Endodermal cell (in vitro differentiated cells): ENCODE measurements around the gene SYNJ2. TPM values are rescaled to one million over a fixed set of nuclear protein-coding genes. Genes with fewer than 3 reads are reported as not detected.
A peak's percentile ranks its signal among the peaks of the same experiment; 100 is the strongest.

Experiments
- DNase-seq: peaks from one replicate; pipeline ENCODE4 v3.0.0-alpha.2; 2017
- H3K27ac ChIP-seq: 2 replicates; pipeline ENCODE4 v1.5.1; 2013; ENCODE audit warnings: mild to moderate bottlenecking, low read depth, low read length, moderate library complexity
- H3K27me3 ChIP-seq: 2 replicates; pipeline ENCODE4 v1.6.1; 2013; ENCODE audit warnings: mild to moderate bottlenecking, low read length, moderate library complexity; ENCODE audit not compliant: insufficient read depth, control insufficient read depth, poor library complexity, severe bottlenecking
- H3K36me3 ChIP-seq: 2 replicates; pipeline ENCODE4 v1.7.0; 2013; ENCODE audit warnings: mild to moderate bottlenecking, low read length, moderate library complexity; ENCODE audit not compliant: control insufficient read depth, insufficient read depth
- H3K4me1 ChIP-seq: one replicate; pipeline ENCODE4 v1.7.0; 2013; ENCODE audit warnings: low read length; ENCODE audit not compliant: control insufficient read depth, insufficient read depth
- H3K4me3 ChIP-seq: 2 replicates; pipeline ENCODE4 v1.5.1; 2013; ENCODE audit warnings: mild to moderate bottlenecking, low read length, moderate library complexity
- H3K9ac ChIP-seq: 2 replicates; pipeline ENCODE4 v1.6.1; 2013; ENCODE audit warnings: mild to moderate bottlenecking, low read length, moderate library complexity; ENCODE audit not compliant: poor library complexity, severe bottlenecking; ENCODE audit errors: extremely low read depth
- H3K9me3 ChIP-seq: 2 replicates; pipeline ENCODE4 v1.6.1; 2013; ENCODE audit warnings: mild to moderate bottlenecking, low read length, moderate library complexity; ENCODE audit not compliant: control insufficient read depth
- H3K27ac Mint-ChIP-seq: 2 replicates; pipeline ENCODE4 v1.8.0; 2020; ENCODE audit warnings: mixed read lengths
- H3K27me3 Mint-ChIP-seq: 2 replicates; pipeline ENCODE4 v1.8.0; 2021; ENCODE audit warnings: mild to moderate bottlenecking, mixed read lengths; ENCODE audit not compliant: insufficient read depth
- H3K36me3 Mint-ChIP-seq: 2 replicates; pipeline ENCODE4 v1.8.0; 2020; ENCODE audit warnings: low read depth, mixed read lengths
- H3K4me1 Mint-ChIP-seq: 2 replicates; pipeline ENCODE4 v1.8.0; 2020; ENCODE audit warnings: mixed read lengths
- H3K4me3 Mint-ChIP-seq: 2 replicates; pipeline ENCODE4 v1.8.0; 2020; ENCODE audit warnings: mild to moderate bottlenecking, moderate library complexity, mixed read lengths
- H3K9me3 Mint-ChIP-seq: 2 replicates; pipeline ENCODE4 v1.8.0; 2020; ENCODE audit warnings: mild to moderate bottlenecking, mixed read lengths
- CTCF ChIP-seq: fragments of 200-600 bp; sonication (generic); conservative IDR thresholded peaks from 2 replicates; pipeline ENCODE4 v1.5.0; 2021; ENCODE audit warnings: antibody characterized with exemption, mild to moderate bottlenecking
- WGBS, 2 experiments: methylation state at CpG; one replicate each; pipeline versions ENCODE4 v1.1.5 to v1.1.7; 2013; ENCODE audit warnings: missing lambda C conversion rate in 2 of 2, mixed read lengths in 1 of 2; ENCODE audit not compliant: insufficient coverage in 1 of 2, insufficient read length in 1 of 2; 5-methylcytosine and 5-hydroxymethylcytosine counted together
- total RNA-seq, 2 donors: library from RNA; stranded (reverse); fragmentation: NEBNext Ultra II Directional in 1 of 2; extraction: Animal tissue kit (Norgen Biotek cat#: 25700) in 1 of 2; gene quantifications; 2 replicates in 1 of 2; 3 replicates in 1 of 2; pipeline ENCODE4 v1.2.1, GENCODE V29; 2021

Gene SYNJ2
- total RNA-seq, 2 donors from 2014 or later, result 21.2 to 32.8 TPM

GRCh38 chr6:158021814-158022748 is 40.4 kb downstream of the SYNJ2 start:
- no peaks in the 10 kb centered on the region for H3K4me1 ChIP-seq
- peaks cover 14% of the 10 kb centered on the region for H3K36me3 Mint-ChIP-seq
- H3K27ac ChIP-seq, result no peak overlapping the region
- WGBS, 2 experiments, result 93 to 97% methylated on average over 7 to 14 of the region's 14 CpGs
- no peak overlapping the region for H3K4me3 Mint-ChIP-seq
- H3K27me3 ChIP-seq, result no peaks in the 10 kb centered on the region
- H3K36me3 ChIP-seq, result peaks cover 16% of the 10 kb centered on the region
- peaks cover 11% of the 10 kb centered on the region for H3K4me1 Mint-ChIP-seq
- TF ChIP-seq CTCF, result no peak
- no peaks in the 10 kb centered on the region for H3K27me3 Mint-ChIP-seq
- no peaks in the 10 kb centered on the region for H3K9me3 Mint-ChIP-seq
- H3K4me3 ChIP-seq, result no peak overlapping the region
- no peak overlapping the region for H3K27ac Mint-ChIP-seq
- H3K9me3 ChIP-seq, result no peaks in the 10 kb centered on the region
- H3K9ac ChIP-seq, result no peak overlapping the region
- DNase-seq, result no peak

GRCh38 chr6:158022749-158023596 is 41.3 kb downstream of the SYNJ2 start:
- Mint-ChIP-seq H3K4me3 (no peak overlapping the region), H3K27ac (no peak overlapping the region), H3K4me1 (peaks cover 11% of the 10 kb centered on the region), H3K27me3 (no peaks in the 10 kb centered on the region), H3K9me3 (no peaks in the 10 kb centered on the region), H3K36me3 (peaks cover 14% of the 10 kb centered on the region)
- no peak overlapping the region for H3K4me3 ChIP-seq
- no peak overlapping the region for H3K27ac ChIP-seq
- no peaks in the 10 kb centered on the region for H3K4me1 ChIP-seq
- TF ChIP-seq CTCF, result no peak
- 87 to 90% methylated on average over 10 to 14 of the region's 14 CpGs for WGBS, 2 experiments
- no peaks in the 10 kb centered on the region for H3K9me3 ChIP-seq
- H3K27me3 ChIP-seq, result no peaks in the 10 kb centered on the region
- H3K36me3 ChIP-seq, result peaks cover 16% of the 10 kb centered on the region
- no peak overlapping the region for H3K9ac ChIP-seq
- DNase-seq, result peak; percentile 40

- Histone ChIP-seq H3K27ac (no peak overlapping the region), H3K4me1 (no peaks in the 10 kb centered on the region), H3K36me3 (peaks cover 16% of the 10 kb centered on the region), H3K9ac (no peak overlapping the region), H3K27me3 (no peaks in the 10 kb centered on the region), H3K9me3 (no peaks in the 10 kb centered on the region), H3K4me3 (no peak overlapping the region)
- no peaks in the 10 kb centered on the region for H3K9me3 Mint-ChIP-seq
- peaks cover 11% of the 10 kb centered on the region for H3K4me1 Mint-ChIP-seq
- DNase-seq, result no peak
- WGBS, 2 experiments, result 86 to 92% methylated on average over 5 of the region's 5 CpGs
- H3K27me3 Mint-ChIP-seq, result no peaks in the 10 kb centered on the region
- H3K4me3 Mint-ChIP-seq, result no peak overlapping the region
- no peak for TF ChIP-seq CTCF
- H3K36me3 Mint-ChIP-seq, result peaks cover 14% of the 10 kb centered on the region
- no peak overlapping the region for H3K27ac Mint-ChIP-seq
Observed at GRCh38 chr6:158023597-158023939, 41.9 kb downstream of the SYNJ2 start.
